Stimulated activated CD8-positive, alpha-beta memory T cell treated with anti-CD3 and anti-CD28 coated beads, Interleukin-7, amount 100 ng/mL, for 1 hour (primary cell): Measurements from ENCODE around the gene ELP2.
"Not testable (repeated sequence)": the region's sequence is repeated elsewhere in the genome, so short reads cannot be mapped to it uniquely, and the experiment has no call there.

ENCODE experiments used
- DNase-seq, 2 donors: peaks; one replicate each; pipeline ENCODE4 v3.0.0-alpha.2; 2020; ENCODE audit warnings: low read depth in 2 of 2

The ELP2 gene

GRCh38 chr18:36129300-36130038 lies at the start of gene ELP2, which contains the start of gene SLC39A6:
TSS of gene ELP2 (plus strand) at chr18:36129899. CDS start at chr18:36129934, 35 bp downstream.
TSS of gene SLC39A6 (minus strand) at chr18:36129340. CDS start at chr18:36127007, 2,333 bp downstream.
- DNase-seq, result peak; percentile 89 to 93

DNA sequence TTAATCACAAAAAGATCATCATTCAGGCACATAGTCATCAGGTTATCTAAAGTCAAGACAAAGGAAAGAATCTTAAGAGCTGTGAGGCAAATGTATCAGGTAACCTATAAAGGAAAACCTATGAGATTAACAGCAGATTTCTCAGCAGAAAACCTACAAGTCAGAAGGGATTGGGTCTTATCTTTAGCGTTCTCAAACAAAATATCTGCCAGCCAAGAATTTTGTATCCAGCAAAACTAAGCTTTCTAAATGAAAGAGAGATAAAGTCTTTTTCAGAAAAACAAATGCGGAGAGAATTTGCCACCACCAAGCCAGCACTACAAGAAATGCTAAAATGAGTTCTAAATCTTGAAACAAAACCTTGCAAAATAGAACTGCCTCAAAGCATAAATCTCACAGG lies 48.6 kb upstream of the ELP2 start:
- not testable (repeated sequence) for DNase-seq

GRCh38 chr18:36083729-36084128 lies 46.0 kb upstream of the ELP2 start:
- DNase-seq, result no peak

- DNase-seq, result no peak
These were observed 44.5 kb upstream of the ELP2 start for GRCh38 chr18:36085195-36085594.

DNA sequence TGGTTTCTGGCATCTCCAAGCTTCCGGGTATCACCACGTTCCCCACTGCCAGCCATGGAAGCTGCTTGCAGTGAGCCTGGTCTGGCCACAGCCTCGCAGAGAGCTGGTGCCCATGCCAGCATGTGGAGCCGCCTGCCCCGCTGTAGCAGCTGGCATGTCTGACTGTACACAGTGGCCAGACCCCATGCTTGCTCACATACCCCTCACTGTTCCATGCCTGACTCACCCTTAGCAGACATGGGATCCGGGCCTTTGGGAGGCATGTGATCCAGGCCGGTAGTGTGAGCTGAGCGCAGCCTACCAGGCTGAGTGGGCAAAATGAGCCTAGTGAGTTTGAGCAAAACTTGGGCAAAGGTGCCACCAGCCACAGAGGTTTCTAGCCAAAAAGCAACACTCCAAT lies 43.5 kb upstream of the ELP2 start:
- no peak for DNase-seq

DNA sequence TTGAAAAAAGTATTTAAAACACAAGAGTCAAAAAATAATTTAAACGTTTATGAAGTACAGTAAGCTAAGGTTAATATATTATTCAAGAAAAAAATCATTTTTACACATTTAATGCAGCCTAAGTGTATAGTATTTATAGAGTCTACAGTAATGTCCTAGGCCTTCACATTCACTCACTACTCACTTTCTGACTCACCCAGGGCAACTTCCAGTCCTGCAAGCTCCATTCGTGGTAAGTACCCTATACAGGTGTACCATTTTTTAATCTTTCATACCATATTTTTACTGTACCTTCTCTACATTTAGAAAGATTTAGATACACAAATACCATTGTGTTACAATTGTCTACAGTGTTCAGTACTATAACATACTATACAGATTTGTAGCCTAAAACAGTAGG lies 41.4 kb upstream of the ELP2 start:
- DNase-seq, result no peak

DNA sequence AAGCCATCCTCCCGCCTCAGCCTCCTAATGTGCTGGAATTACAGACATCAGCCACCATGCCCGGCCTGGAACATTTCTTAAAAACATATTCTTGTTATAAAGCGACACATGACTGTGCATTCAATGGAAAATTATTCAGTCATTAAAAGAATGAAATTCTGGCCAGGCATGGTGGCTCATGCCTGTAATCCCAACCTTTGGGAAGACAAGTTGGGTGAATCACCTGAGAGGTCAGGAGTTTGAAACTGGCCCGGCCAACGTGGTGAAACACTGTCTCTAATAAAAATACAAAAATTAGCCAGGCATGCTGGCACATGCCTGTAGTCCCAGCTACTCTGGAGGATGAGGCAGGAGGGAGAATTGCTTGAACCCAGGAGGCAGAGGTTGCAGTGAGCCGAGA lies 40.7 kb upstream of the ELP2 start:
- no peak for DNase-seq

- DNase-seq, result not testable (repeated sequence)
These were observed 37.6 kb upstream of the ELP2 start for GRCh38 chr18:36092116-36092515.

DNA sequence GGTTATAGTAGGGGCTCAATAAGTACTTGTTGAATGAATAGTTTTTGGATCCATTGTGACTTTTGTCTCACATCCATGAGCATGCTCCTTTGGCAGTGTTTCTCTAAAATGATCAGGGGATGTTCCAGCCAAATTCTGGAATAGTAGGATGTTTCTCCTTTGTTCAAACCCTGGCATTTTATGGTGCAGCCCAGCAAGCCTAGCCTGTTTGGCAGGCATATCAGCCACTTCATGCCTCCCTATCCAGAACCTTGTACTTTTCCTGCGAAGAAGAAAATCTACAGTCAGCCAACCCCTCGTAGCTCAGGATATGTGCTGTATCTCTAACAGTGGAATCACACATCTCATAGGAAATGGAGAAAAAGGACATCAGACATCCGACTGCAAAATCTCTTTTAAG lies 35.3 kb upstream of the ELP2 start:
- DNase-seq, result no peak

- DNase-seq, result no peak
These were observed 33.7 kb upstream of the ELP2 start for GRCh38 chr18:36095936-36096519.

DNA sequence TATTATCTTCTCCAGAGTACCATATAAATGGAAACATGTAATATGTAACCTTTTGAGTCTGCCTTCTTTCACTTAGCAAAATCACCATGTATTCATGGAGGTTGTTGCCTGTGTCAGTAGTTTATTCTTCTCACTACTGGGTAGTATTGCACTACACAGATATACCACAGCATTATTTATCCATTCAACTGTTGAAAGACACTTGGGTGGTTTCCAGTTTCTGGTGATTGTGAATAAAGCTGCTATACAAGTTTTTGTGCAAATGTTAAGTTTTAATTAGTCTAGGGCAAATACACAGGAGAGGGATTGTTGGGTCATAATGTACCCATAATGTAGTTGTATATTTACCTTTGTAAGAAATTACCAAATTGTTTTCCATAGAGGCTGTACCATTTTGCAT lies 32.7 kb upstream of the ELP2 start:
- no peak for DNase-seq

DNA sequence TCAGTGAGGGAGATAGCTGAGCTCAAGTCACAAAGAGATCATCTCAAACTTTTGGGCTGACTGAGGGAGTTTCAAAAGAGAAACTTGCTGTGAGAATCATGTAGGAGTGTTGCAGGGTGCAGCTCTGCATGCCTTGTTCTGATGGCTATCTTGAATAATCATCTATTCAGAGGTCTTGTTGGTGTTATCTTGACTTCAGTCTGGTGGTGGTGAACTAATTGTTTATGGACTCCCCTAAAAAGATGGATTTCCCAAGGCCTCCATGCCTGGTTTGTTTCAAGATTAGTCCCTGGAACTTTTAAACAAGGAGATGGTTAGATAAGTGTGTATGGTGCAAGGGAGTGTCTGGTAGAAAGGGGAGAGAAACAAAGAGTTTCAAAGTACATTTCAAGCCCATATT lies 30.4 kb upstream of the ELP2 start:
- no peak for DNase-seq

GRCh38 chr18:36101943-36102342 lies 27.8 kb upstream of the ELP2 start:
- DNase-seq, result no peak

- DNase-seq, result no peak
These were observed 24.9 kb upstream of the ELP2 start for GRCh38 chr18:36104749-36105148.

GRCh38 chr18:36107477-36107876 lies 22.2 kb upstream of the ELP2 start:
- DNase-seq, result no peak

GRCh38 chr18:36108196-36108595 lies 21.5 kb upstream of the ELP2 start:
- no peak for DNase-seq

DNA sequence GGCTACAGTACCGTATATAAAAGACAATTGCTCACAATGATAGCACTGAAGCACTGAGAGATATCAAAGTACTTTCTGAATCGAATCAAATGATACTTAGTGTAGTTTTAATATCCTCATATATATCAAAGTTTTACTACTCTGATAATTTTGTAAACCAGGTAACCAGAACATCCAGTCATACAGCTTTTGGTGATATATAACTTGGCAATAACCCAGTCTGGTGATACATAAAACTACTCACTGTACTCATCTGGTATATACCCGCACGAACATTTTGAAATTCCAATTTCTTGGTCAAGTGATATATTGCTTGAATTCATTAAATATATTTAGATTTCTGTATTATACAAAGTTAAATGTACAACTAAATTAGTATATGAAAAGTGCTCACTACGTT lies 21.1 kb upstream of the ELP2 start:
- no peak for DNase-seq

GRCh38 chr18:36109737-36110136 lies 20.0 kb upstream of the ELP2 start:
- no peak for DNase-seq

DNA sequence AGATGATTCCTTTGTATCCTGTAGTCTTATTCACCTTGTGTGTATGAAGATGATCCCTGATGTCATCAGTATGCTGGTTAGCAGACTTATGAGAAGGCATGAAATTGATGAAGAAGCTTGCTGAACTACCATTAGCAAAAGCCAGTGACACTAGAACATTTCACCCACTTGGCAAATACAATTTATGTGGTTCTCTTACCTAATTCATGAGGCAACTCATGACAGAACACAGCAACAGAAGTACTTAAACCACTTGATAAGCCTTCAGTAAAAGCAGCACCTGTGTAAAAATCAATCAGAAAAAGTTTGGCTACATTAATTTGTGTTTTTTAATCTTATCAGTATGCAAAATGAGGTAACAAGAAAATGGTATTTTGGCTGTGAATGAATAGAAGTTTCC lies 17.4 kb upstream of the ELP2 start:
- no peak for DNase-seq

- DNase-seq, result no peak
These were observed 15.4 kb upstream of the ELP2 start for GRCh38 chr18:36114251-36114650.

- no peak for DNase-seq
These were observed 15.0 kb upstream of the ELP2 start for GRCh38 chr18:36114738-36115137.

DNA sequence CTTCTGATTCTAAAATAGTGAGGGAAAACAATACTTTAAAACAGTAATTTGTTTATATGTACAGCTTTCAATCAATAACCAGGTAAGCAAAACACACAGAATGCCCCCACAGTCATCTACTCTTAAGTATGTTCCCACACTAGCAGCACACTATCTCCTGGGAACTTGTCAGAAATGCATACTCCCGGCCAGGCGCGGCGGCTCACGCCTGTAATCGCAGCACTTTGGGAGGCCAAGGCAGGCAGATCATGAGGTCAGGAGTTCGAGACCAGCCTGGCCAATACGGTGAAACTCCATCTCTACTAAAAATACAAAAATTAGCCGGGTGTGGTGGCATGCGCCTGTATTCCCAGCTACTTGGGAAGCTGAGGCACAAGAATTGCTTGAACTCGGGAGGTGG lies 12.9 kb upstream of the ELP2 start:
- not testable (repeated sequence) for DNase-seq

GRCh38 chr18:36120297-36120696 lies 9.4 kb upstream of the ELP2 start:
- no peak for DNase-seq

GRCh38 chr18:36124841-36125240 lies 4.9 kb upstream of the ELP2 start:
- no peak for DNase-seq
